OCI-LY3 (cell line): ENCODE measurements around the gene NSFL1C.

Experiments
- H2AFZ ChIP-seq: fragments of 200-600, 300-600 bp; shearing (Covaris generic); 2 replicates; pipeline ENCODE4 v1.6.0; 2014; ENCODE audit warnings: antibody characterized with exemption, low read depth, low read length
- H3K27ac ChIP-seq: fragments of 200-600, 300-600 bp; sonication (generic); 2 replicates; pipeline ENCODE4 v1.5.1; 2014; ENCODE audit warnings: mild to moderate bottlenecking, low read length, moderate library complexity, mixed read lengths
- H3K27me3 ChIP-seq: fragments of 200-600, 300-600 bp; sonication (generic); 2 replicates; pipeline ENCODE4 v1.6.1; 2014; ENCODE audit warnings: low read depth, low read length, mixed read lengths
- H3K36me3 ChIP-seq: fragments of 200-600, 300-600 bp; sonication (generic); replicated peaks from 2 replicates; pipeline ENCODE3; 2014; ENCODE audit warnings: low read depth, low read length, mixed read lengths
- H3K4me1 ChIP-seq: fragments of 300-600, 200-600 bp; sonication (generic); 2 replicates; pipeline ENCODE4 v1.6.1; 2014; ENCODE audit warnings: low read length, mixed read lengths
- H3K4me2 ChIP-seq: fragments of 200-600, 300-600 bp; sonication (generic); 2 replicates; pipeline ENCODE4 v1.6.1; 2014; ENCODE audit warnings: low read length, mixed read lengths
- H3K4me3 ChIP-seq: fragments of 300-600, 200-600 bp; sonication (generic); 2 replicates; pipeline ENCODE4 v1.5.1; 2014; ENCODE audit warnings: antibody characterized with exemption, mild to moderate bottlenecking, low read length, moderate library complexity
- H3K79me2 ChIP-seq: fragments of 300-600, 200-600 bp; shearing (Covaris generic); 2 replicates; pipeline ENCODE4 v1.6.1; 2014; ENCODE audit warnings: mild to moderate bottlenecking, low read length, mixed read lengths
- H3K9ac ChIP-seq: fragments of 300-600, 200-600 bp; shearing (Covaris generic); 2 replicates; pipeline ENCODE4 v1.6.0; 2014; ENCODE audit warnings: mild to moderate bottlenecking, low read length, moderate library complexity
- H3K9me3 ChIP-seq: fragments of 200-600, 300-600 bp; shearing (Covaris generic); 2 replicates; pipeline ENCODE4 v1.6.1; 2014; ENCODE audit warnings: low read length, mixed read lengths; ENCODE audit not compliant: insufficient read depth
- H4K20me1 ChIP-seq: fragments of 200-600, 300-600 bp; sonication (generic); 2 replicates; pipeline ENCODE4 v1.6.1; 2016; ENCODE audit warnings: low read length, mixed read lengths; ENCODE audit not compliant: insufficient read depth
- CTCF ChIP-seq: fragments of 200-600, 300-600 bp; sonication (generic); IDR thresholded peaks from 2 replicates; pipeline ENCODE4 v1.5.1; 2014; ENCODE audit warnings: antibody characterized with exemption, low read length, low read depth
- EZH2phosphoT487 ChIP-seq: fragments of 200-600 bp; shearing (Covaris generic); IDR thresholded peaks from 2 replicates; pipeline ENCODE4 v1.6.1; 2018; ENCODE audit warnings: antibody characterized with exemption, mixed run types, low read depth

Gene NSFL1C

GRCh38 chr20:1443085-1443484, 23.6 kb downstream of the NSFL1C start:
- Histone ChIP-seq H4K20me1 (no peaks in the 10 kb centered on the region), H3K36me3 (peaks cover 51% of the 10 kb centered on the region), H3K4me3 (no peak overlapping the region), H3K9ac (no peak overlapping the region), H3K9me3 (no peaks in the 10 kb centered on the region), H3K4me2 (no peak overlapping the region), H3K27me3 (no peaks in the 10 kb centered on the region), H3K27ac (no peak overlapping the region), H2AFZ (no peak overlapping the region), H3K79me2 (no peaks in the 10 kb centered on the region), H3K4me1 (no peaks in the 10 kb centered on the region)
- TF ChIP-seq CTCF (no peak), EZH2phosphoT487 (no peak)

- Histone ChIP-seq H3K36me3 (peaks cover 48% of the 10 kb centered on the region), H3K27ac (no peak overlapping the region), H3K27me3 (no peaks in the 10 kb centered on the region), H3K4me3 (no peak overlapping the region), H3K4me2 (no peak overlapping the region), H3K9ac (no peak overlapping the region), H3K79me2 (no peaks in the 10 kb centered on the region), H3K9me3 (no peaks in the 10 kb centered on the region), H4K20me1 (no peaks in the 10 kb centered on the region), H2AFZ (no peak overlapping the region), H3K4me1 (no peaks in the 10 kb centered on the region)
- TF ChIP-seq CTCF (no peak), EZH2phosphoT487 (no peak)
Observed at GRCh38 chr20:1442304-1442703, 24.3 kb downstream of the NSFL1C start.

- Histone ChIP-seq H3K79me2 (no peaks in the 10 kb centered on the region), H2AFZ (no peak overlapping the region), H3K27ac (no peak overlapping the region), H3K36me3 (peaks cover 38% of the 10 kb centered on the region), H3K27me3 (no peaks in the 10 kb centered on the region), H3K4me3 (no peak overlapping the region), H3K4me2 (no peak overlapping the region), H3K9ac (no peak overlapping the region), H3K4me1 (no peaks in the 10 kb centered on the region), H4K20me1 (no peaks in the 10 kb centered on the region), H3K9me3 (no peaks in the 10 kb centered on the region)
- TF ChIP-seq CTCF (no peak), EZH2phosphoT487 (no peak)
Observed at GRCh38 chr20:1441133-1441532, 25.5 kb downstream of the NSFL1C start.

- peak; percentile 67 for TF ChIP-seq CTCF
- no peak for TF ChIP-seq EZH2phosphoT487
- H3K27me3 ChIP-seq = no peaks in the 10 kb centered on the region
- no peaks in the 10 kb centered on the region for H3K9me3 ChIP-seq
- no peak overlapping the region for H3K4me2 ChIP-seq
- no peak overlapping the region for H3K4me3 ChIP-seq
- peaks cover 27% of the 10 kb centered on the region for H3K36me3 ChIP-seq
- H3K27ac ChIP-seq = no peak overlapping the region
- H3K79me2 ChIP-seq = no peaks in the 10 kb centered on the region
- no peaks in the 10 kb centered on the region for H4K20me1 ChIP-seq
- peaks cover 3% of the 10 kb centered on the region for H3K4me1 ChIP-seq
- H2AFZ ChIP-seq = no peak overlapping the region
- no peak overlapping the region for H3K9ac ChIP-seq
Observed at GRCh38 chr20:1440024-1440423, 26.6 kb downstream of the NSFL1C start.
